ENCODE measurements around the gene INF2.
A peak's percentile ranks its signal among the peaks of the same experiment; 100 is the strongest.

INF2 gene

DNA sequence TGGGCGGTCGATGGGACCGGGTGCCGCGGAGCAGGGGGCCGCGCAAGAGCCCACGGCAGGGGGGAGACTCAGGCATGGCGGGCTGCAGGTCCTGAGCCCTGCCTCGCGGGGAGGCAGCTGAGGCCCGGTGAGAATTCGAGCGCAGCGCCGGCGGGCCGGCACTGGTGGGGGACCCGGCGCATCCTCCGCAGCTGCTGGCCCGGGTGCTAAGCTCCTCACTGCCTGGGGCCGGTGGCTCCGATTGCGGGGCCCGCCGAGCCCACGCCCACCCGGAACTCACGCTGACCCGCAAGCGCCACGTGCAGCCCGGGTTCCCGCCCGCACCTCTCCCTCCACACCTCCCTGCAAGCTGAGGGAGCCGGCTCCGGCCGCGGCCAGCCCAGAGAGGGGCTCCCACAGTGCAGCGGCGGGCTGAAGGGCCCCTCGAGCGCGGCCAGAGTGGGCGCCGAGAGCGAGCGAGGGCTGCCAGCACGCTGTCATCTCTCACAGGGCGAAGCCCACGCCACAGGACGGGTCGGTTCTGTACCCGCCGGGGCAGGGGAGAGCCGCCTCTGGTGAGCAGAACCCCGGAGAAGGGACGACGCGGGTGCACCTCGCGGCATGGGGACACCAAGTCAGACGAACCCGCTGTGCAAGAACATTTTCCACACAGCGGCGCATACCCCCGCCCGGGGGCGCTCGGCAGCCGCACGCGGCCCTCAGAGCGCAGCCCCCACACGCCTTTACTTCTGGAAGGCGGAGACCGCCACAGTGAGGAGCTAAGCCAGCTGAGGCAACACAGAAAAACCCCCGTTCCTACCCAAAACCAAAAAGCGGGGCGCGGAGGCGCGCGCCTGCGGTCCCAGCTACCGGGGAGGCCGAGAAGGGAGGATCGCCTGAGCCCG, 62.4 kb downstream of the INF2 start:
- no peak for TF ChIP-seq EZH2 (IDR thresholded peaks at IDR 0.05; ENCODE audit: borderline replicate concordance, low read length)
- TF ChIP-seq, protein P1, sequence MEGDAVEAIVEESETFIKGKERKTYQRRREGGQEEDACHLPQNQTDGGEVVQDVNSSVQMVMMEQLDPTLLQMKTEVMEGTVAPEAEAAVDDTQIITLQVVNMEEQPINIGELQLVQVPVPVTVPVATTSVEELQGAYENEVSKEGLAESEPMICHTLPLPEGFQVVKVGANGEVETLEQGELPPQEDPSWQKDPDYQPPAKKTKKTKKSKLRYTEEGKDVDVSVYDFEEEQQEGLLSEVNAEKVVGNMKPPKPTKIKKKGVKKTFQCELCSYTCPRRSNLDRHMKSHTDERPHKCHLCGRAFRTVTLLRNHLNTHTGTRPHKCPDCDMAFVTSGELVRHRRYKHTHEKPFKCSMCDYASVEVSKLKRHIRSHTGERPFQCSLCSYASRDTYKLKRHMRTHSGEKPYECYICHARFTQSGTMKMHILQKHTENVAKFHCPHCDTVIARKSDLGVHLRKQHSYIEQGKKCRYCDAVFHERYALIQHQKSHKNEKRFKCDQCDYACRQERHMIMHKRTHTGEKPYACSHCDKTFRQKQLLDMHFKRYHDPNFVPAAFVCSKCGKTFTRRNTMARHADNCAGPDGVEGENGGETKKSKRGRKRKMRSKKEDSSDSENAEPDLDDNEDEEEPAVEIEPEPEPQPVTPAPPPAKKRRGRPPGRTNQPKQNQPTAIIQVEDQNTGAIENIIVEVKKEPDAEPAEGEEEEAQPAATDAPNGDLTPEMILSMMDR (IDR thresholded peaks at IDR 0.05; ENCODE audit: low read length): no peak
- peak overlapping the region; percentile 87 for H3K4me3 ChIP-seq (ENCODE audit: low read depth, low read length, poor library complexity, severe bottlenecking)
- H4K20me1 ChIP-seq (ENCODE audit: insufficient read depth, low read length): no peaks in the 10 kb centered on the region
- H3K79me2 ChIP-seq (ENCODE audit: insufficient read depth, low read length): peaks cover 21% of the 10 kb centered on the region
- peaks cover 6% of the 10 kb centered on the region; the same call in 1 of the 2 replicates for H3K27me3 ChIP-seq (ENCODE audit: insufficient read depth, low read length)
- peak overlapping the region; percentile 72 for H3K9ac ChIP-seq (ENCODE audit: low read length)
- H2AFZ ChIP-seq (ENCODE audit: low read length): peak overlapping the region; percentile 60; the same call in 1 of the 2 replicates
- H3K9me2 ChIP-seq (ENCODE audit: low read depth, low read length): no peaks in the 10 kb centered on the region
- peak overlapping the region; percentile 83 for H3K27ac ChIP-seq (ENCODE audit: low read depth, low read length, poor library complexity, severe bottlenecking)
- peak overlapping the region; percentile 81 for H3K4me2 ChIP-seq (ENCODE audit: low read length)
- H3F3A ChIP-seq (ENCODE audit: insufficient read depth, low read length): no peaks in the 10 kb centered on the region
- H3K9me3 ChIP-seq (ENCODE audit: low read length): peaks cover 7% of the 10 kb centered on the region; the same call in 1 of the 2 replicates
- peaks cover 38% of the 10 kb centered on the region for H3K4me1 ChIP-seq (ENCODE audit: insufficient read depth, low read length, severe bottlenecking)
- peaks cover 23% of the 10 kb centered on the region for H3K36me3 ChIP-seq (ENCODE audit: insufficient read depth, low read length)

DNA sequence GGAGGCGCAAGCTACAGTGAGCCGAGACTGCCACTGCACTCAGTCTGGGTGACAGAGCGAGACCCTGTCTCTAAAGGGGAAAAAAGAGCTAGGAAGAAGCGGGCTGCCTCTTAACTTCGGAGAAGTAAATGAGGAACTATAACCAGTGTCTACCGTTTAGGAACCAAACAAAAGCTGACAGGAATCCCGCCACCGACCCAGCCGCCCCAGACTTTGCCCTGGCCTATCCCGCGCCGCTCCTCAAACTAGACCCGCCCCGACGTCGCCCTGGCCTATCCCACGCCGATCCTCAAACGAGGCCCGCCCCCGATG, 63.0 kb downstream of the INF2 start:
- peaks cover 24% of the 10 kb centered on the region for H3K36me3 ChIP-seq (ENCODE audit: insufficient read depth, low read length)
- peak overlapping the region; percentile 87 for H3K4me3 ChIP-seq (ENCODE audit: low read depth, low read length, poor library complexity, severe bottlenecking)
- H3K9me2 ChIP-seq (ENCODE audit: low read depth, low read length): no peaks in the 10 kb centered on the region
- peak overlapping the region; percentile 72 for H3K9ac ChIP-seq (ENCODE audit: low read length)
- peaks cover 21% of the 10 kb centered on the region for H3K79me2 ChIP-seq (ENCODE audit: insufficient read depth, low read length)
- H4K20me1 ChIP-seq (ENCODE audit: insufficient read depth, low read length): no peaks in the 10 kb centered on the region
- peak overlapping the region; percentile 83 for H3K27ac ChIP-seq (ENCODE audit: low read depth, low read length, poor library complexity, severe bottlenecking)
- H3K9me3 ChIP-seq (ENCODE audit: low read length): peaks cover 7% of the 10 kb centered on the region; the same call in 1 of the 2 replicates
- H3K4me2 ChIP-seq (ENCODE audit: low read length): peak overlapping the region; percentile 81
- peak overlapping the region; percentile 60; the same call in 1 of the 2 replicates for H2AFZ ChIP-seq (ENCODE audit: low read length)
- no peak for TF ChIP-seq EZH2 (IDR thresholded peaks at IDR 0.05; ENCODE audit: borderline replicate concordance, low read length)
- TF ChIP-seq, protein P1 (IDR thresholded peaks at IDR 0.05; ENCODE audit: low read length): no peak
- peaks cover 44% of the 10 kb centered on the region for H3K4me1 ChIP-seq (ENCODE audit: insufficient read depth, low read length, severe bottlenecking)
- no peaks in the 10 kb centered on the region for H3F3A ChIP-seq (ENCODE audit: insufficient read depth, low read length)
- H3K27me3 ChIP-seq (ENCODE audit: insufficient read depth, low read length): peaks cover 6% of the 10 kb centered on the region; the same call in 1 of the 2 replicates

DNA sequence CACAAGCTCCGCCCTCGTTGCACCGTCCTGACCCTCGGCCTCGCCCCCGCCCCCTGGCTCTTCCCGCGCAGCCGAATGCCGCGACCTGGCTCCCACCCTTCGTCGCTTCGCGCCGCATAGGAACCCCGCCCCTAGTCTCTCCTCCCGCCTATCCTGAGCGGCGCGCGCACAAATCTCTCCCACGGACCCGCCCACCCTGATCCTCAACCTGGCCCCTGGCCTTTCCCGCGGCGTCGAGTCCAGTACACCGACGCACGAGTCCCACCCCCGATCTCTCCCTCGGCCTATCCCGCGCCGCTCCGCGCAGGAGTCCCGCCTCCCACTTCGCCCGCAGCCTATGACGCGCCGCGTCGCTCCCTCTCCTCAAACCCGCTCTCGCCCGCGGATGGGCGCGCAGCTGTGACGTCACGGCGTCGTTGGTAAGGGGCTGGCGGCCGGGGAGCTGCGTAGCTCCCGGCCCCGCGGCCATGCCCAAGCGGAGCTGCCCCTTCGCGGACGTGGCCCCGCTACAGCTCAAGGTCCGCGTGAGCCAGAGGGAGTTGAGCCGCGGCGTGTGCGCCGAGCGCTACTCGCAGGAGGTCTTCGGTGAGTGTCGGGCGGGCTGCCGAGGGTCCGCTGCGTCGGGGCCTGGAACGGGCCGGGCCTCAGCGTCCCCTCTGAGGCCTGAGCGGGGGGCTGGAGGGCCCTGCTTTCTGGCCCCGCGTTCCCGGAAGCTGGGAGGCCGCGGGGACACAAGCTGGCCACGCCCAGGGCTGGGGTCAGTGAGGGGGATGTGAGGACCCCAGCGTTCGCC, 63.5 kb downstream of the INF2 start, which contains the start of gene SIVA1:
TSS of gene SIVA1 (plus strand) at position 413 of the 793 bp plus-strand sequence. CDS start at position 468, 55 bp downstream.
- no peak for TF ChIP-seq EZH2 (IDR thresholded peaks at IDR 0.05; ENCODE audit: borderline replicate concordance, low read length)
- TF ChIP-seq, protein P1 (IDR thresholded peaks at IDR 0.05; ENCODE audit: low read length): no peak

More for the DNA sequence above, 63.5 kb downstream of the INF2 start, which contains the start of gene SIVA1:
- H3K27me3 ChIP-seq (ENCODE audit: insufficient read depth, low read length): peaks cover 6% of the 10 kb centered on the region; the same call in 1 of the 2 replicates
- H3K4me3 ChIP-seq (ENCODE audit: low read depth, low read length, poor library complexity, severe bottlenecking): peak within 1 kb of the TSS; percentile 87
- H3K4me1 ChIP-seq (ENCODE audit: insufficient read depth, low read length, severe bottlenecking): peaks cover 46% of the 10 kb centered on the region
- H4K20me1 ChIP-seq (ENCODE audit: insufficient read depth, low read length): no peaks in the 10 kb centered on the region
- peak within 1 kb of the TSS; percentile 60; the same call in 1 of the 2 replicates for H2AFZ ChIP-seq (ENCODE audit: low read length)
- no peaks in the 10 kb centered on the region for H3F3A ChIP-seq (ENCODE audit: insufficient read depth, low read length)
- H3K9me3 ChIP-seq (ENCODE audit: low read length): peaks cover 7% of the 10 kb centered on the region; the same call in 1 of the 2 replicates
- peaks cover 30% of the 10 kb centered on the region for H3K36me3 ChIP-seq (ENCODE audit: insufficient read depth, low read length)
- H3K9me2 ChIP-seq (ENCODE audit: low read depth, low read length): no peaks in the 10 kb centered on the region
- peak within 1 kb of the TSS; percentile 81 for H3K4me2 ChIP-seq (ENCODE audit: low read length)
- peak within 1 kb of the TSS; percentile 83 for H3K27ac ChIP-seq (ENCODE audit: low read depth, low read length, poor library complexity, severe bottlenecking)
- peaks cover 21% of the 10 kb centered on the region for H3K79me2 ChIP-seq (ENCODE audit: insufficient read depth, low read length)
- H3K9ac ChIP-seq (ENCODE audit: low read length): peak within 1 kb of the TSS; percentile 96
